WTC11 (cell line): Measurements from ENCODE around the gene NUCB2.

Source experiments
- ATF6 ChIP-seq: sonication (generic); formaldehyde crosslinking; IDR thresholded peaks from 2 replicates; pipeline ENCODE4 v1.8.1; 2023; ENCODE audit warnings: mild to moderate bottlenecking, missing genetic modification reagents
- CREB1 ChIP-seq: sonication (generic); formaldehyde crosslinking; IDR thresholded peaks from 2 replicates; pipeline ENCODE4 v1.8.0; 2023; ENCODE audit warnings: mild to moderate bottlenecking, missing genetic modification reagents
- CREM ChIP-seq: sonication (generic); formaldehyde crosslinking; IDR thresholded peaks from 2 replicates; pipeline ENCODE4 v1.8.1; 2022; ENCODE audit warnings: mild to moderate bottlenecking, missing genetic modification reagents, moderate library complexity
- CTCF ChIP-seq: fragments of 200-600 bp; IDR thresholded peaks from 2 replicates; pipeline ENCODE4 v1.8.0; 2022; ENCODE audit warnings: antibody characterized with exemption
- E2F5 ChIP-seq: sonication (generic); formaldehyde crosslinking; IDR thresholded peaks from 2 replicates; pipeline ENCODE4 v1.8.1; 2022; ENCODE audit warnings: mild to moderate bottlenecking, moderate library complexity, missing genetic modification reagents
- ETV6 ChIP-seq: sonication (generic); formaldehyde crosslinking; IDR thresholded peaks from 2 replicates; pipeline ENCODE4 v1.8.1; 2022; ENCODE audit warnings: mild to moderate bottlenecking, missing genetic modification reagents
- HMGXB4 ChIP-seq: sonication (generic); formaldehyde crosslinking; IDR thresholded peaks from 2 replicates; pipeline ENCODE4 v1.8.1; 2023; ENCODE audit warnings: mild to moderate bottlenecking, moderate library complexity, missing genetic modification reagents
- IRF2 ChIP-seq: sonication (generic); formaldehyde crosslinking; IDR thresholded peaks from 2 replicates; pipeline ENCODE4 v1.8.0; 2022; ENCODE audit warnings: low read depth, missing genetic modification reagents, borderline replicate concordance
- NR3C1 ChIP-seq: sonication (generic); formaldehyde crosslinking; conservative IDR thresholded peaks from 2 replicates; pipeline ENCODE4 v1.8.1; 2023; ENCODE audit warnings: low read depth, mild to moderate bottlenecking, missing genetic modification reagents
- RELA ChIP-seq: sonication (generic); formaldehyde crosslinking; IDR thresholded peaks from 2 replicates; pipeline ENCODE4 v1.8.1; 2022; ENCODE audit warnings: missing genetic modification reagents, mild to moderate bottlenecking, borderline replicate concordance

GRCh38 chr11:17272801-17273200 is 3.7 kb upstream of the NUCB2 start:
- TF ChIP-seq CTCF (no peak), ATF6 (CRISPR knock-in tag) (no peak), ETV6 (no peak), IRF2 (no peak), E2F5 (CRISPR knock-in tag) (no peak), HMGXB4 (CRISPR knock-in tag) (no peak), NR3C1 (no peak), RELA (CRISPR knock-in tag) (no peak), CREB1 (no peak), CREM (CRISPR knock-in tag) (no peak)
